GM19438 (cell line): ENCODE data around the gene PPP1R36.
"Not testable (repeated sequence)": the region's sequence is repeated elsewhere in the genome, so short reads cannot be mapped to it uniquely, and the experiment has no call there.

ENCODE experiments used
- ATAC-seq: cut with Tn5 transposase; IDR thresholded peaks from one replicate; pipeline ENCODE4 v1.9.1; 2021; ENCODE audit warnings: low read depth; ENCODE audit not compliant: unreplicated experiment

PPP1R36 gene

DNA sequence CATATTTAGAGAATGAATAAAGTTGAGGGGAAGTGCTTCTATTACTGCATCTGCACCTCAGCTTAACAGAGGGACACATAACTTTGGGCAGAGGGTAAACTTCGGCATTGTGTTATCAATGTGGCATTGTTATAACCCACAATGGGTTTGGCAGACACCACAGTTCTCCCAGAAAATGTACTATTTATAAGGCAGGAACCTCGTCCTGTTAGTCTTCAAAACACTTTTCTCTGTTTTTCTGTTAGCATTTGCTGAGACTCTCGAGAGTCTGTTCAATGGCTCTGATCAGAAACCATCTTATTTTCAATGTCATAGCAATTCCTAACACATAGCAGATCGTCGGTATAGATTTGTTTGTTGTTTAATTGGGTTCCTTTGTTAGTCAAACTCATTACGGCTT, 13.9 kb downstream of the PPP1R36 start:
- no peak for ATAC-seq

DNA sequence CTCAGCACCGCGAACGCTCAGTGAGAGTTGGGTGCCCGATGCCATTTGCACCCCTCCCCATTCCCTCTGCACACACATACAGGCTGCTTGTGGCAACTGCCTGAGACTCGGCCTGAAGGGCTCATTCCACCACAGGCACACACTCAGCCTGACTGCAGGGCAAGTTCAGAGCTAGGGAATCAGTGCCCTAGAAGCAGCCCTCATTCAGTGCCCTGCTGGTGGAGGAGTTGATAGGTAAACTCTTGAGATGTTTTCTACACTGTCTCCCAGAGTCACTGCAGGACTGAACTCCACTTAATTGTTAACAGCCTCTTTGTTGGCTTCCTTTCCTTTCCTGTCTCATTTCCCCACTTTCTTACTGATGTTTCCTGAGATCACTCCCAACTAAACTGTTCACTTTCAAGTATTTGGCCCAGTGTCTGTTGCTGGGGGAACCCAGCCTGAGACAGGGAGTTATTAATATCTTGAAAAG, 16.9 kb downstream of the PPP1R36 start:
- no peak for ATAC-seq

DNA sequence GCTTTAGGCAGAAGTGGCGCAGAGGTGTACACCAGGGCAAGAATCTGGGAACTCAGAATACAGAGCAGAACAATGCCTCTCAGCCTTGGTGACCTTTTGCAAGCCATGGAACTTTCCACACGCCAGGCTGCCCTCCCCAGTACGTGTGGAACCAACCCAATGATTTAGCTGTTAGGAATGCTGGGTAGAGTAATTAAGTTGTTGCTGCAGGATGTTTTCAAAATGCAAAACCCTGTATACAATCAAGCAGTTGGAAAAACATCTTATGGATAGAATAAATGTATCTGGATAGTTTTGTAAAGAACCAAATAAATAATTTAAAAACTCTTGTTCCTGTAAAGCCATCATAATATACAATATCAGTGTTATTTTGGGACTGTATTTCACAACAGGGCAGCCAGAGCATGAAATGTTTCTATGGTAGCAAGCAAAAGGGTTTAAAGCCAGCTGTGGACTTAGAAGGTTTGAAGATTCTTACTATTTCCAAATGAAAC, 19.4 kb downstream of the PPP1R36 start:
- ATAC-seq, result no peak

DNA sequence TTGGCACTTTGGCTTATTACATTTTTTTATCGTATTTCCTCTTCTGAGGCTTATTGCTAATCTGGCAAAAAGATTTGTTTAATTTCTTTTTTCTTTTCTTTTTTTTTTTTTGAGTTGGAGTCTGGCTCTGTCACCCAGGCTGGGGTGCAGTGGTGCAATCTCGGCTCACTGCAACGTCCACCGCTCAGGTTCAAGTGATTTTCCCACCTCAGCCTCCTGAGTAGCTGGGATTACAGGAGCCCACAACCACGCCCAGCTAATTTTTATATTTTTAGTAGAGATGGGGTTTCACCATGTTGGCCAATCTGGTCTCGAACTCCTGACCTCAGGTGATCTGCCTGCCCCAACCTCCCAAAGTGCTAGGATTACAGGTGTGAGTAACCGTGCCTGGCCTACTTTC, 19.9 kb downstream of the PPP1R36 start:
- ATAC-seq, result not testable (repeated sequence)

DNA sequence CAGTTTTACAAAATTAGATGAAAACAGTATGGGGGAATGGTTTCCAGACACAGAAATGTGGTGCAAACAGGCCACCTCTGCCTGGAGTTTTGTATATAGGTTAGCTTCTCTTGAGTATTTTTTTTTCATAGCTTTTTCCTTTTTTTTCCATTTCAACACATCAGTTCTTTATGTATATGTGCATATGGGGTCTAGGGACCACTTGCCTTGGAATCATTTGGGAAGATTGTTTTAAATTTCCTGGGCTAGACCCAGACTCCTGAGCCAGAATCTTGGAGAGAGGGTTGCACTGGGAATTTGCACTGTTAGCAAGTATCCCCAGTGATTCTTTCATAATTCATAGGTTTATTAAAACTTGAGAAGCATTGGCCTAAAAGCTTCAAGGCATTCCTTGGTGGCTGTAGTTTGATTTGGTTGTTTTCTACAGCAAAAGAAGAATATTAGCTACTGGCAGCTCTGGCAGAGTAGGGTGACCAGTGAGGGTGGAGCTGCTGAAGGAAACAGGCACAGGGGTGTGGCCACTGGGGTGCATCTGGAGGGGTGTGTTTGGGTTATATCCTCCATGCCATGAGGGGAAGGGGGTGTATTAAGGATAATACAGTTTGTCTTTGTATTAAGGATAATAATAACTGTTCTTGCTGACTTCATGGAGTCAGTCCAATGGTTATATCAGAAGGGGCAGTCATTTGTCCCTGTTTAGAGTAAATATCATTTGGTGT, 22.8 kb downstream of the PPP1R36 start:
- ATAC-seq, result no peak

DNA sequence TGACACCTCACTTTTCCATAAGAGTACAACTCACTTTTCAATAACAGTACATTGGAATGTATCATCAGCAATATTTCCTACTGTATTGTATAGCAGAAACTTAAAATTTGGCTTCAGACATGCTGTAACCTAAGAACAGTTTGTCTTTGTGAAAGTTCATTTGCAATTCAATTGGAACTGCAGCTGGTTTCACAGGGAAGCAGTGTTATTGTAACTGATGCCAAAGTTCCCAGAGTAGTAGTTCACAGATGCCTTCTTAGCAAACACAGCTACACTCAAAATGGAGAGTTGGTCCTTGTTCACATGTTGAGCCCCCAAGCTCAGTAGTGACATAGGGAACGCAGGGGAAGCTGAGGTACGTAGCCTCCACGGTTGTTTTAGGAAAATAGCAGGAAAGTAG, 23.3 kb downstream of the PPP1R36 start:
- no peak for ATAC-seq

DNA sequence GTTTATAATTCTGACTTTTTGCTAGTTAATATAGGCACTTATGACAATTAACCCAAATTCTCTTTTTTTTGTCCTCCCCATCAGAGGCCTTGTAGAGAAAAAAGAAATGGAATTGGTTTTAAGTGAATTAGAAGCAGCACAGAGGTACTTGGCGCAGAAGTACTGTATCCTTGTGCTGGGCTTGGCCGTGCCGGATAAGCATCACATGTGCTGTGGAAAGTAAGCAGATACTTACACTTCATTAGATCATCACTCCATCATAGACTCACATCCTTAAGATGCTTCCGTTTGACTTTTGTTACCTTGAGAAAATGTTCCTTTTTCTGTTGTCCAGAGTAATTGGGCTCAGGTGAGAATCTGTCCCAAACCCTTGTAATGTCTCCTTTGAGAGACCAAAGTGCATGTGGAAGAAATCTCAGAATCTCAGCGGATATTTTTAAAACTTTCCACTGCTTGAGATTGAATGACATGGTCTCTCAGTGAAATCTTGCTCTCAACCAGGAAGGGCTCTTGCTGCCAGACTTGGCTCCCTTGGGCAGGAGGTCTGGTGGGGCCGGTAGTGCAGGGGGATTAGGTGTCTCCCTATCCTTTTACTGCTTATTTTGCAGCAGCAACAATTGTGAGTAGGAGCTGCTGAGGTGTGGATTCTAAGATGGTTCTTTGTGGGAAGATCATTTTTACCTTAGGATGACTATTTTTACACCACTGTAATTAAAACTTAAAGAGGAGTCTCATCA, 24.8 kb downstream of the PPP1R36 start:
- ATAC-seq, result no peak

DNA sequence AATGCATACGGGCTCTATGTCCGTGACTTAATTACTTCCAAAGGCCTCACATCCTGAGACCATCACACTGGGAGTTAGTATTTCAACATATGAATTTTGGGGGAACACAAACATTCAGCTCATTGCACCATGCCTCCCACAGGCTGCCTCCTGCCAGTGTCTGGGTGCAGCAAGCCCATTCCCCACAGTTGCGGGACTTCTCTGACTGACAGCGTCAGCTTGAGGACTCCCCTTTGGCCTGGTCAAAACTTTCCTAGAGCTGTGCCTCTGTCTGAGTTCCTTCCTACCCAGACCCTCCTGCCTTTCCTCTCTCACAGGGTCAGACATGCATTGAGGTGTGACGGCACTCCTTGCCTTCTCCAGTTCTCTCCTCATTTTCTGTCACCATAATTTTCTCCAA, 27.4 kb downstream of the PPP1R36 start:
- ATAC-seq, result no peak

DNA sequence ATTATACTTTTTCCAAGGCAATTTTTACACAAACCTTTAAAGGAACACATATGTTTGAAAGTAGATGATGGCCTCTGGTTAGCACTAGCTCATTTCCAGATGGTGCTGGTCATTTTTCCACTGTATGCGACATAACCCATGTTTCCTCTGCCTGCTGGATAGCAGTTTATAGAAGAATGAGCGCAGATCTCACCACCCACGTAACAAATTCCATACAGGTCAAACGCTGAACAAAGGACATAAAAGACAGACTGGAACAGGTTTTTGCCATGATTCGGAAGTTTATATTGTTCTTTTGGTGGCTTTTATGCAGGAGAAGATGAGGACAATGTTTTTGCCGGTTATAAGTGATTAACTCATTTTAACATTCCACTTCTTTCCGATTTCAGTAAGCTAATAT, 30.7 kb downstream of the PPP1R36 start:
- no peak for ATAC-seq

DNA sequence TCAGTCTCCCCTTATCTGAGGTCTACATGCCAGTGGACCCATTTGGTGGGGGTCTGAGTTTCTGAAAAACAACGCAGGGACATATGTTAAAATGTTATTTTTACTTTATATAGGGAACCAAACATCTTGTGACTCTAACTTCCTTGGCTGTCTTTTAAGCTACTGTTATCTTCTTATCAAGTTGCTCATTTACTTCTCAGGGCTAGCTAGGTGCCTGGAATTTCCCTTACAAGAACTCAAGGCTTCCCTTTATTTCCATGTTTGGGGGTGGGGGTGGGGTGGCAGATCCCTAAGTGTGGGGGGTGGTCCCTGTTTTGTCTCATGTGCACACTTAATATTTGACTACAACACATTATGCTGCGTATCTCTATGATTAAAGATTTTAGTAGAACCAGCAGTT, 31.6 kb downstream of the PPP1R36 start:
- ATAC-seq, result no peak

DNA sequence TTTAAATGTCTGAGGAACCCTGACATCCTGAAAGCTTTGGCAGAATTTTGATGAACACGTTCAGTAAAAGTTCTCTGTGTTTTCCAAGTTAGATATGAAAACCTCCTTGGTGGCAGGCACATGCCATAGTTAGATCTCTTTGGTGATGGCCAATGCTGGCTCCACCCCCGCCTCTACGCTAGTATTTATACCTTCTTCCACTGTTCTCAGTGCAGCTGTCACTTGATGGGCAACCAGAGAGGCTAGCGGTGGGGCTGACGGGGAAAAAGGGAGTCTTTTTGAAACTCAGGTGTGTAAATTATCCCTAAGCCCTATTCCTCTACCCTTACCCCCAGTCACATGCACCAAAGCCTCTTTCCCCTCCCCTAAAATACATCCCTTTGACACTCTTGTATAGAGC, 32.1 kb downstream of the PPP1R36 start:
- ATAC-seq, result no peak

DNA sequence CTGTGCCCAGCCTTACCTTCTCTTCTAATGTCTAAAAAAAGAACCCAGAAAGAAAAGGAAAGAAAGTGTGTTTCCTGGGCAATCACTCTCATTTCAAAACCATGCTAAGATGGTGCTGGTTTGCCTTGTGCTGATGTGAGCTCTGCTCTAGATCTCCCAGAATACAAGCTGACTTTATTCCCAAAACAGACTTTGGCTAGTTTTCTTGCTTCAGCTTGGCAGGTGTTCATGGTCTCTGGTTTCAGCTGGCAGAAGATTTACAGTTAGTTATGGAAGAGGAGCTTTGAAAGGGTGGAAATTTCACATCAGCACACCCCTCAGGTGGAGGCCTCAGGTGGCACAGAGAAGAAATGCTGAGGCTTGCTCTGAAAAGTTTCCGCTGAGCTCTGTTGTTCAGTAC, 34.4 kb downstream of the PPP1R36 start:
- ATAC-seq, result no peak

DNA sequence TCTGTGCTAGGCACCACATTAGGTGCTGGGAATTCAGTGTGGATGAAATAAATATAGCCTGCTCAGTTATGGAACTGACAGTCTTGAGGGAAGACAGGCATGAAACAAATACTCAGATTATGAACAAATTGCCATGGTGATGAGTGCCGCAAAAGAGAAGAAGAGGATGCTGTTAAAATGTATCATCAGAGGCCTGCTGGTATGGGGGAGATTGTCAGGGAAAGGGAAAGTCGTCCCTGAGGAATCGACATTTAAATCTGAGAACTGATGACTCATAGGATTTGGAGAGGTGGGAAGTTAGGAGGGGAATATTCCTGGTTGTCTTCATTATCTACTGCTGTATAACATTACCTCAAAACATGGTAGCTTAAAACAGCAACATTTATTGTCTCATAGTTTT, 42.0 kb downstream of the PPP1R36 start:
- ATAC-seq, result no peak

DNA sequence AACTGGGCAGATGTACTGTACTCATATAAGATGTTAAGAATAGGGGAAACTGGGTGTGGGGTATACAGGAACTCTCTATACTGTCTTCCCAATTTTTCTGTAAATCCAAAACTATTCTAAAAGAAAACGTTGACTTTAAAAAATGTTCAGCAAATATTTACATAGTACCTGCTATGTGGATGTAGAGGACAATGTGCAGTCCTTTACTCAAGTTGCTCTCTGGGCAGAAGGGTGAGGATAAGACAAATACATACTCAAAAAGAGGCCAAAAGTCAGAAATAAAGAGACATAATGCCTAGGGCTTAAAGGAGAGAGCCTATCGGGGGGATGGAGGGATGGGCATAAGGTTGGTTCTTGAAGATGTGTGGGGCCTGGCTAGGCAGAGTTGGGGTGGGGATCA, 44.7 kb downstream of the PPP1R36 start:
- ATAC-seq, result no peak

DNA sequence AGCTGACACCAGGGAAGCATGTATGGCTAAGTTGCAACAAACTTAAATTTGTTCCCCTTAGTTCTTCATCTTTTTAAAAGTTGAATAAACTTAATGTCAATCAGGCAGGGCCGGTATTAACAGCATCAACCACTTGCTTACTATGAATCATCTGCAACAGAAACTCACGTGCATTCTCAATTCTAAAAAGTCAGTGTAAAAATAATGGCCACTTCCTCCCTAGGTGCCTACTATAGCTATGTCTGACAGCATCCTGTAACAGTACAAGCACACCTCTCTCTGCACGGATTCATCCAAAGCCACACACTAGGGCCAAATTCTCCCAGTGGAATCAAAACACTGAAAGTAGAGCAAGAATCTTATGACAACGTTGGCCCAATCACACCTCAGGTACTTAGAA, 48.6 kb downstream of the PPP1R36 start:
- ATAC-seq, result peak; percentile 74

DNA sequence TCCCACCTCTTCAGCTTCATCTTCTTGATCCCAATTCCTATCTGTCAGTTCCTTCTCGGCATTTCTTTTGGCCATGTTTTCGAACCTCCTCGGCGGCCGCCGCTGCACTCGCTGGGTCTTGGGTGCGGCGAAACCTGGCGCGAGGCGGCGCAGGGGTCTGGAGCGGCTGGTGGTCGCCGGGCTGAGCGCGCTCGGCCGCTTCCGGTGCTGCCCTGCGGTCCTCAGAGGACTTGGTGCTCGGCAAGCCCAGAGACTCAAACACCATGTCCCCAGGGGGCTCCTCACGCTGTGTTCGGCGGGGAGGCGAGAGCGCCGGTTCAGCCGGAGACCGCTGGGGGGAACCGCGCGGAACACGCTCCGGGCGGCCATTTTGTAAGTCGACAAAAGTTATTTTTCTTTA, 51.8 kb downstream of the PPP1R36 start:
- no peak for ATAC-seq

DNA sequence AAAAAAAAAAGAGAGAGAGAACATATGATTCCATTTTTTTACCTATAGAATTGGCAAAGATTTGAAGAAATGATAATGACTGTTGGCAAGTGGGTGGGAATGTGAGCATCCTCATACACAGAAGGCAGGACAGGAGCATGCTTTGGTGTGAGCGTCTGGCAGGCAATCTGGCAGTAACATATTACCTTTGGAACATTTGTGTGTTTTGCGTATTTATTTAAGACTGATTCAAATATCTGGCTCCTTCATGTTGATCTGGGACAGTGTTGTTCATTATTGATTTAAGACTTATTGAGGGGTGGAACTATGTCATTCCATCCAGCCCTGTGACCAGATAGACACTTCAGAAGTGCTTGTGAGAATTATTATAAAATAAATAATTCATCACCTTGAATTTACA, 53.1 kb downstream of the PPP1R36 start:
- ATAC-seq, result no peak

DNA sequence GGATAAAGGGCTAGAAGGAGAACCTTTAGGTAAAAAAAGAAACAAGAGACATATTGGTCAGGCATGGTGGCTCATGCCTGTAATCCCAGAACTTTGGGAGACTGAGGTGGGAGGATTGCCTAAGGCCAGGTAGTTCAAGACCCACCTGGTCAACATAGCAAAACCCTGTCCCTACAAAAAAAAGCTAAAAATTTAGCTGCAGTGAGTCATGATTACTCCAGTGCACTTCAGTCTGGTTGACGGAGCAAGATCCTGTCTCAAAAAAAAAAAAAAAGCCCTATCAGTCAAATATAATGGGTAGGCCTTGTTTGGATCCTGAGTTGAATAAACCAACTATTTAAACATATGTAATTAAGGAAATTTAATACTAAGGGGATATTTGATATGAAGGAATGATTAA, 54.2 kb downstream of the PPP1R36 start:
- ATAC-seq, result no peak

DNA sequence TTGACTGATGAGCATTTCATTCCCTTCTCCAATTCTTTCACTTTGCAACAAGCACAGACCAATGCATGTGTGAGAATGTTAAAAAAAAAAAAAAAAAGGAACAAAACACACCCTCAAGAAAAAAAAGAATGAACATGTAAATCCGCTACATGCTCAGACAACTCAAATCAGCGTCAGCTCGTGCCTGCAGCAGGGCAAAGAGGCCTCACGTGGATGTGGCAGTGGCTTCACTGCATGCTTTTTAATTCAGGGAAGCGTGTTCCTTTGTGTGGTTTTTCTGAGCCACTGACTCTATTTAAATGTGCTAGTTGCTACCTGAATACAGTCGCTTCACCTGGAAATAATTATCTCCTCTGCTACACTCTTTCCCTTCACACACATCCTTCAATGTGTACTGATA, 55.1 kb downstream of the PPP1R36 start:
- ATAC-seq, result no peak

DNA sequence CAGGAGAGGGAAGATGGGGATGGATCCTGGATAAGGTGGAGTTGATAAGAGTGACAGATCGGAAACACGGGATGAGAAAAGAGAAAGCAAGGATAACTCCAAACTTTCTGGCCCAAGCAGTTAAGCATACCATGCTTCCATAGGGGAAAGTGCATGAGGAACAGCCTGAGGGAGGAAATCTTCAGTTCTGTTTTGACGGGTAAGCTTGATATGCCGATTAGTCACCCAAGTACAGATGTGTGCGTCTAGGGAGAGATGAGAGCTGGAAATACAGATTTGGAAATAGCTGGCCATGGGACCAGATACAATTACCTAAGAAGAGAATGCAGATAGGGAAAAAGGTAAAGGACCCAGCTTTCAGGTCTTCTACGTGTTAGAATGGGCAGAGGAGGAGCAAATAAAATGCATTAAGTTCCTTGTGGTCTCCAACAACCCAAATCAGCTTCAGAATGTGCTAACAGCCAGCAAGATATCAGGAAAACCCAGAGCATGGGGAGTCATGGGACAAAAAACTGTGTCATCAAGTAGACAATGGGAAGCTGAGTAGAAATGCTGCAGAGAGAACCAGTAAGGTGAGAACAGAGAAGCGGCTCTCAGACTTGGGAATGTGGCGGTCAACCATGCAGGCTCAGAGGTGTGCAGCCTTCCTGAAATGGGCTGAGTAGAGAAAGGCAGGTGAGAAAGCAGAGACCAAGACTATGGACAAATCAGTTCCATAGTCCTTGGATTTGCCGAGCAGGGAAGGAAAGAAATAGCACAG, 56.3 kb downstream of the PPP1R36 start:
- no peak for ATAC-seq

DNA sequence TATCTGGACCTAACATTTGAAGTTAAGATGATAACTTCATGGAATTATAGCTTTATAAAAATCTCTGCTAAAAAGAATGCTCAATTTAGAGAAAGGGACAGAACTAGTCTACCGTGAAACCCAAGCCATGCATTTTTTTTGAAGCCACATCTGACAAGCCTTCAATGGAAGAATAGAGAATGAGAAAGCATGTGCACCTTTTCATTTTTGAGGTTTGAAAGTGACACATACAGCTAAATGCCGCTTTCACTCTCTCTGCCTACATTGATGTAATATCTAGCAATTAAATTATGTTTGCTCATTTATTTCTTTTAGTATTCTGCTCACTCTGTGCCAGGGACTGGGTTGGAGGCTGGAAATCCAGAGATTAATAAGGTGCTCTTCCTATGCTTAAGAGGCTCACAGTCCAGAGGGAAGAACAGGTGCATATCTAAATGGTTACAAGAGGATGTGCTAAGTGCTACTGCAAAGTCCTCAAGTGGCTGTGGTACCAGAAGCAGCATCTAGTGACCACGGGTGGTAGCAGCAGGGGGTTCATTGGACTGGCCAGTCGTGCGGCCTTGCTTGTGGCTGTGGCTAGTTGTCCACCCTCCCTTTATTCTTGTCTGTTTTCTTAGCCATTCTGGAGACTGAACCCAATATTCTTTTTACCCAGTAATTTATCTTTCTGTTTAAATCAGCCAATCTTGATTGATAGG, 60.4 kb downstream of the PPP1R36 start:
- ATAC-seq, result no peak
